K562 (cell line): ENCODE measurements around the gene HS2ST1. TPM values are rescaled to one million over a fixed set of nuclear protein-coding genes. Genes with fewer than 3 reads are reported as not detected.

ENCODE experiments used
- ATAC-seq: fragments of 200-7000 bp; cut with Tn5 transposase; 3 replicates; pipeline ENCODE4 v1.9.1; 2020; ENCODE audit warnings: moderate library complexity
- BruUV-seq: library from RNA; stranded (reverse); fragments of 400-500 nt; replicated peaks from 2 replicates; lab custom pipeline; 2021; lab: Mats Ljungman, UMichigan
- CTCF ChIA-PET: fragments of 300-600 bp; formaldehyde crosslinking; extraction: SDS; loops from one replicate; lab custom pipeline; 2021; ENCODE audit warnings: low intra/inter-chr PET ratio; lab: Yijun Ruan, JAX
- POLR2A ChIA-PET: fragments of 300-600, 350-650 bp; sonication (Branson Sonifier 250); formaldehyde crosslinking; extraction: SDS; loops from one replicate; lab custom pipeline; 2021; ENCODE audit warnings: antibody characterized with exemption, inconsistent platforms; lab: Yijun Ruan, JAX
- DNase-seq, 4 experiments: peaks; one replicate each; pipeline versions ENCODE4 v3.0.0 to v3.0.0-alpha.2; 2011 to 2018; ENCODE audit warnings: low spot score in 3 of 4, mixed read lengths in 3 of 4; ENCODE audit errors: extremely low read depth in 1 of 4
- FAIRE-seq: peaks from 2 replicates; lab custom pipeline; 2011; peaks lifted over from hg19 to GRCh38; lab: Jason Lieb, UNC
- H2AFZ ChIP-seq: 2 replicates; pipeline ENCODE4 v1.6.0; 2011; ENCODE audit warnings: low read depth, low read length, control low read depth, inconsistent platforms
- H3K27ac ChIP-seq: fragments of 200-600 bp; 3 replicates; pipeline ENCODE4 v1.8.0; 2011; ENCODE audit warnings: low read depth, mild to moderate bottlenecking, control low read depth, inconsistent platforms, low read length, moderate library complexity, mixed read lengths; ENCODE audit errors: extremely low read depth
- H3K27me3 ChIP-seq, 2 experiments: fragments of 300-600 bp in 1 of 2; 2 replicates in 1 of 2; 3 replicates in 1 of 2; pipeline versions ENCODE4 v1.6.0 to v1.8.0; 2011; ENCODE audit warnings: inconsistent platforms in 2 of 2, low read length in 2 of 2, mild to moderate bottlenecking in 1 of 2, mixed read lengths in 1 of 2, moderate library complexity in 1 of 2; ENCODE audit not compliant: control insufficient read depth in 2 of 2, insufficient read depth in 2 of 2
- H3K36me3 ChIP-seq: fragments of 300-600 bp; 3 replicates; pipeline ENCODE4 v1.8.0; 2011; ENCODE audit warnings: mild to moderate bottlenecking, low read length, inconsistent platforms; ENCODE audit not compliant: control insufficient read depth, insufficient read depth
- H3K4me1 ChIP-seq, 2 experiments: fragments of 200-600 bp in 1 of 2; replicated peaks in 1 of 2; 2 replicates in 1 of 2; 3 replicates in 1 of 2; pipeline versions ENCODE4 v1.5.1 to v1.8.0; 2011; ENCODE audit warnings: inconsistent platforms in 2 of 2, low read length in 2 of 2, mild to moderate bottlenecking in 1 of 2, mixed read lengths in 1 of 2, moderate library complexity in 1 of 2; ENCODE audit not compliant: control insufficient read depth in 2 of 2, insufficient read depth in 2 of 2
- H3K4me2 ChIP-seq: 2 replicates; pipeline ENCODE4 v1.6.1; 2011; ENCODE audit warnings: low read length, control low read depth, inconsistent platforms, mixed read lengths; ENCODE audit not compliant: insufficient read depth
- H3K4me3 ChIP-seq: fragments of 200-600 bp; sonication (generic), shearing (Covaris generic); 2 replicates; pipeline ENCODE4 v1.5.1; 2016; ENCODE audit warnings: control low read depth, inconsistent platforms
- H3K79me2 ChIP-seq: fragments of 200-600 bp; 3 replicates; pipeline ENCODE4 v1.8.0; 2011; ENCODE audit warnings: low read length, inconsistent platforms; ENCODE audit not compliant: control insufficient read depth, insufficient read depth
- H3K9ac ChIP-seq, 2 experiments: 2 replicates each; pipeline versions ENCODE4 v1.6.0 to v1.6.1; 2011; ENCODE audit warnings: low read depth in 2 of 2, low read length in 2 of 2, control low read depth in 1 of 2, inconsistent platforms in 1 of 2, mild to moderate bottlenecking in 1 of 2, mixed read lengths in 1 of 2; ENCODE audit not compliant: insufficient read depth in 1 of 2
- H3K9me1 ChIP-seq: one replicate; pipeline ENCODE4 v1.6.0; 2011; ENCODE audit warnings: inconsistent platforms, mild to moderate bottlenecking, low read length, moderate library complexity; ENCODE audit not compliant: control insufficient read depth, insufficient read depth
- H3K9me3 ChIP-seq: replicated peaks from 2 replicates; pipeline ENCODE4 v1.5.1; 2011; ENCODE audit warnings: low read depth, low read length, inconsistent platforms; ENCODE audit not compliant: control insufficient read depth, insufficient read depth
- H4K20me1 ChIP-seq: replicated peaks from 2 replicates; pipeline ENCODE4 v1.6.1; 2011; ENCODE audit warnings: low read length, inconsistent platforms, mixed read lengths; ENCODE audit not compliant: control insufficient read depth, insufficient read depth
- CLOCK ChIP-seq: fragments of 250-450 bp; sonication (Bioruptor Pico); IDR thresholded peaks from 2 replicates; pipeline ENCODE4 v1.4.0; 2020; ENCODE audit warnings: mild to moderate bottlenecking, moderate library complexity, borderline replicate concordance
- NCOA2 ChIP-seq, 2 experiments: fragments of 450-650 bp; IDR thresholded peaks; 2 replicates each; pipeline ENCODE4 v1.6.1; 2018; ENCODE audit warnings: mild to moderate bottlenecking in 2 of 2, moderate library complexity in 1 of 2; ENCODE audit not compliant: partially characterized antibody in 2 of 2
- NCOR1 ChIP-seq: fragments of 450-650 bp; IDR thresholded peaks from 2 replicates; pipeline ENCODE4 v1.6.1; 2016; ENCODE audit warnings: mild to moderate bottlenecking, moderate library complexity
- NR4A1 ChIP-seq, 2 experiments: fragments of 250-450 bp in 1 of 2; fragments of 450-650 bp in 1 of 2; sonication (Bioruptor Pico) in 1 of 2; IDR thresholded peaks; 2 replicates each; pipeline versions ENCODE4 v1.4.0 to v1.6.1; 2016 to 2020; ENCODE audit warnings: mild to moderate bottlenecking in 2 of 2, missing compliant biosample characterization in 1 of 2, missing genetic modification characterization in 1 of 2, moderate library complexity in 1 of 2
- XRCC4 ChIP-seq: IDR thresholded peaks from one replicate; pipeline ENCODE4 v1.6.1; 2011; ENCODE audit not compliant: insufficient read depth, insufficient read length; ENCODE audit errors: extremely low read depth
- ZBTB5 ChIP-seq: fragments of 450-650 bp; IDR thresholded peaks from 2 replicates; pipeline ENCODE4 v1.6.1; 2017; ENCODE audit warnings: antibody characterized with exemption
- ZNF282 ChIP-seq: sonication (generic); formaldehyde crosslinking; IDR thresholded peaks from 2 replicates; pipeline ENCODE4 v1.8.1; 2023; ENCODE audit warnings: missing genetic modification reagents
- WGBS: fragments of 100-300 bp; shearing (Covaris generic); methylation state at CpG from one replicate; pipeline ENCODE4 v1.1.6; 2016; ENCODE audit warnings: low coverage, mixed read lengths; ENCODE audit not compliant: insufficient coverage; ENCODE audit errors: missing lambda C conversion rate; 5-methylcytosine and 5-hydroxymethylcytosine counted together
- in situ Hi-C: fragments of 300-500 bp; cut with MboI; formaldehyde crosslinking; loops from 4 replicates; pipeline ENCODE4 v1.15.0; 2018; ENCODE audit warnings: inconsistent platforms, mixed read lengths
- intact Hi-C: fragments of 100-400 bp; cut with micrococcal nuclease; formaldehyde crosslinking; loops from 2 replicates; pipeline ENCODE4 v1.14.2; 2022
- polyA plus RNA-seq, 8 experiments: library from polyadenylated mRNA; depleted of rRNA in 4 of 8; stranded (reverse) in 5 of 8; unstranded in 3 of 8; fragments of >200 nt; fragmentation: Nextera tagmentation in 2 of 8; fragmentation: Illumina TruSeq in 1 of 8; extraction: Ambion mirVana in 2 of 8; extraction: Trizol in 1 of 8; gene quantifications; 2 replicates each; pipeline versions ENCODE4 v1.2.1 to v1.2.3, GENCODE V29; 2011 to 2014; ENCODE audit warnings: inconsistent platforms in 1 of 8, missing spikeins in 1 of 8
- total RNA-seq, 7 experiments: library from RNA; depleted of rRNA in 6 of 7; stranded (reverse); fragments of >200 nt in 6 of 7; fragmentation: Illumina TruSeq in 2 of 7; extraction: Trizol in 2 of 7; gene quantifications; 2 replicates each; pipeline versions ENCODE4 v1.2.1 to v1.2.3, GENCODE V29; 2011 to 2021; ENCODE audit warnings: low replicate concordance in 1 of 7

HS2ST1 gene
- total and polyA plus RNA-seq, 9 of the 15 experiments (the other 6 are each of a cell fraction or from before 2014, with no cell fraction given), result 7.7 to 43.3 (median 25.8) TPM

DNA sequence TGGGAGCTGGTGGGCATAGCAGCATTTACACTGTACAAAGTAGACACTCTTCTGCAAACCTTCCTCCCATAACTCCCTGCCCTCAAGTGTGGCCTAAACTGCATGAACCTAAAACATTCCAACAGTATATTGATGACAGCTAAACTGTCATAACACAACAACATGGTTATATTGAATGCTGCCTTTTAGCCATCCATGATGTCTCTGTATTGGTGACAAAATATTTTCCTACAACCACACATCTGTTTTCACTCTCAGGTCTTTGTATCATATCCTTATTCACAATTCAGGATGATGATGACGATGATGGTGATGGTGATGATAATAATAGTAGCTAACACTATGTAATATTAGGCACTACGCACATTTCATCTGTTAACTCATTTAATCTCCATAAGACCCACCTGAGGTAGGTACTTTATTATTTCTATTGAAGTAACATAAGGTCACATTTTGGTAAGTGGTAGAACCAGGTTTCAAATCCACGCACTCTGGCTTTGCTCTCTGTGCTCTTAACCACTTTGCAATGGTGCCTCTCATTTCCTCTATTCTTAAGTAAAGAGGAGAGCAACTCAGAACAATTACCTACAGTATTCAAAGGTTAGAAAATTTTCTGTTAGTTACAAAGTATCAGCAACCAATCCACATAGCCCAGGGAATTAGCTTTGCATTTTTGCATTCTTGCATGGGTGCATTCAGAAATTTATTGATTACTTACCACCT lies 229.1 kb downstream of the HS2ST1 start (continued):
- no peak for TF ChIP-seq NCOA2 (IDR thresholded peaks at IDR 0.05; ENCODE audit: partially characterized antibody in 2 of 2)
- no peak for TF ChIP-seq XRCC4
- no peak for TF ChIP-seq NR4A1 (CRISPR knock-in tag; IDR thresholded peaks at IDR 0.05)
- TF ChIP-seq NR4A1 (tag; IDR thresholded peaks at IDR 0.05), result no peak
- TF ChIP-seq ZNF282 (CRISPR knock-in tag), result no peak
- TF ChIP-seq NCOR1, result no peak
- TF ChIP-seq, all 486 proteins: peak for 0

DNA sequence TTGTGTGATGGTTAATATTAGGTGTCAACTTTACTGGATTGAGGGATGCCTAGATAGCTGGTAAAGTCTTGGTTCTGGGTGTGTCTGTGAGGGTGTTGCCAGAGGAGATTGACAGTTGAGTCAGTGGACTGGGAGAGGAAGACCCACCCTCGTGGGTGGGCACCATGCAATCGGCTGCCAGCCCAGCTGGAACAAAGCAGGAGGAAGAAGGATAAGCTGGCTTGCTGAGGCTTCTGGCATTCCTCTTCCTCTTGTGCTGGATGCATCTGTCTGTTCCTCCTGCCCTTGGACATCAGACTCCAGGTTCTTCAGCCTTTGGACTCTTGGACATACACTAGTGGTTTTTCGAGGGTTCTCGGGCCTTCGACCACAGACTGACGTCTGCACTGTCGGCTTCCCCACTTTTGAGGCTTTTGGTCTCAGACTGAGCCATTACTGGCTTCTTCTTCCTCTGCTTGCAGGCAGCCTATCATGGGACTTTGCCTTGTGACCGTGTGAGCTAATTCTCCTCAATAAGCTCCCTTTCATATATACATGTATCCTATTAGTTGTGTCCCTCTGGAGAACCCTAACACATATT lies 230.0 kb downstream of the HS2ST1 start:
- no peak overlapping the region for H3K4me2 ChIP-seq
- H3K9me1 ChIP-seq, result no peaks in the 10 kb centered on the region
- H3K79me2 ChIP-seq, result no peaks in the 10 kb centered on the region
- H2AFZ ChIP-seq, result no peak overlapping the region
- no TSS peak for BruUV-seq
- WGBS, result 2% methylated on average over 8 of the region's 8 CpGs
- H3K9ac ChIP-seq, result no peak overlapping the region
- no peak for ATAC-seq
- no peak overlapping the region for H3K4me3 ChIP-seq
- intact Hi-C loops, result no loop called here
- H3K4me1 ChIP-seq, result no peaks in the 10 kb centered on the region
- H3K27ac ChIP-seq, result no peak overlapping the region
- H4K20me1 ChIP-seq, result no peaks in the 10 kb centered on the region
- no peaks in the 10 kb centered on the region for H3K36me3 ChIP-seq
- POLR2A ChIA-PET, result interaction anchor here (1.2 kb wide), 1 partner anchor 16 kb away, joined by 3 read pairs; no protein-coding TSS in a partner anchor
- CTCF ChIA-PET, result no interaction called here
- in situ Hi-C loops, result no loop called here
- H3K27me3 ChIP-seq, result peaks cover 0 to 12% of the 10 kb centered on the region in 2 experiments; a peak in 2 of 5 replicates
- DNase-seq, result no peak
- FAIRE-seq, result no peak
- H3K9me3 ChIP-seq, result no peaks in the 10 kb centered on the region
- no peak for TF ChIP-seq CLOCK
- no peak for TF ChIP-seq ZBTB5
